Mesodermal cell (in vitro differentiated cells): ENCODE data around the gene ARFGAP3.

Experiments used
- H3K27ac ChIP-seq: 2 replicates; pipeline ENCODE4 v1.7.0; 2013; ENCODE audit warnings: mild to moderate bottlenecking, low read depth, low read length, moderate library complexity; ENCODE audit not compliant: severe bottlenecking
- H3K36me3 ChIP-seq: 2 replicates; pipeline ENCODE4 v1.7.1; 2013; ENCODE audit warnings: mild to moderate bottlenecking, low read length, moderate library complexity; ENCODE audit not compliant: control insufficient read depth, insufficient read depth
- H3K4me1 ChIP-seq: one replicate; pipeline ENCODE4 v1.7.1; 2013; ENCODE audit warnings: mild to moderate bottlenecking, low read length; ENCODE audit not compliant: insufficient read depth, control insufficient read depth, poor library complexity, severe bottlenecking
- H3K4me3 ChIP-seq: 2 replicates; pipeline ENCODE4 v1.7.0; 2013; ENCODE audit warnings: low read length, control low read depth, mild to moderate bottlenecking; ENCODE audit not compliant: insufficient read depth, poor library complexity, severe bottlenecking; ENCODE audit errors: extremely low read depth
- H3K9me3 ChIP-seq: 2 replicates; pipeline ENCODE4 v1.7.1; 2013; ENCODE audit warnings: mild to moderate bottlenecking, low read length, moderate library complexity; ENCODE audit not compliant: control insufficient read depth
- WGBS, 2 experiments: methylation state at CpG; one replicate each; pipeline ENCODE4 v1.1.5; 2013; ENCODE audit warnings: missing lambda C conversion rate in 2 of 2; ENCODE audit not compliant: insufficient coverage in 2 of 2; 5-methylcytosine and 5-hydroxymethylcytosine counted together

Gene ARFGAP3

DNA sequence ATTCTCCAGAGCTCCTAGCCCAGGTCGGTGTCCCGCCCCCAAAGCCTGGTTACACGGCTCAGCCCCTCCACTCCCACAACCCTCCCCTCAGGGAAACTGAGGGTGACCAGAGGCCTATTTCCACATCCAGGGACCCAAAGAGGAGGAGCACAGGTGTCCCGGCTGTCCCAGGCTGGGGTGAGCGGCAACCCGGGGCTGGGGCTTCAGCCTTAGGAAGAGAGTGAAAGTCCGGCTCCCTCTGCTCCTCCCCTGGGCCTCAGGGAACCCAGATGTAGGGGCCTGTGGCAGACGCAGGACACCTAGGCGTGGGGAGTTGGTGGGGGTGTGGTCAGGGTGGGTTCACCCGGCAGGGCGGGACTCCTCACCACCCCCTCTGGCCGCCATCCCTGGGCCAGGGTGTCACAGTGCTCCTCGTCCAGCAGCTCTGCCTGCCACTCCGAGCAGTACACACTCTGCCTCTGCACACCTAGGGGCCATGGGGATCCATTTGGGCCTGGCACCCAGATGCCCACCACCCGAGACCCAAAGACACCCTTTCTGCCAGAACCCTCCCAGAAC, 63.1 kb downstream of the ARFGAP3 start:
- 91 to 92% methylated on average over 8 to 9 of the region's 15 CpGs for WGBS, 2 experiments
- no peaks in the 10 kb centered on the region for H3K9me3 ChIP-seq
- H3K27ac ChIP-seq: no peak overlapping the region
- no peak overlapping the region for H3K4me3 ChIP-seq
- peaks cover 9% of the 10 kb centered on the region for H3K4me1 ChIP-seq
- peaks cover 17% of the 10 kb centered on the region for H3K36me3 ChIP-seq

GRCh38 chr22:42792909-42793847, 63.9 kb downstream of the ARFGAP3 start:
- peaks cover 15% of the 10 kb centered on the region for H3K36me3 ChIP-seq
- no peaks in the 10 kb centered on the region for H3K9me3 ChIP-seq
- H3K4me3 ChIP-seq: no peak overlapping the region
- no peak overlapping the region for H3K27ac ChIP-seq
- 92 to 94% methylated on average over 20 to 25 of the region's 25 CpGs for WGBS, 2 experiments
- peaks cover 9% of the 10 kb centered on the region for H3K4me1 ChIP-seq

DNA sequence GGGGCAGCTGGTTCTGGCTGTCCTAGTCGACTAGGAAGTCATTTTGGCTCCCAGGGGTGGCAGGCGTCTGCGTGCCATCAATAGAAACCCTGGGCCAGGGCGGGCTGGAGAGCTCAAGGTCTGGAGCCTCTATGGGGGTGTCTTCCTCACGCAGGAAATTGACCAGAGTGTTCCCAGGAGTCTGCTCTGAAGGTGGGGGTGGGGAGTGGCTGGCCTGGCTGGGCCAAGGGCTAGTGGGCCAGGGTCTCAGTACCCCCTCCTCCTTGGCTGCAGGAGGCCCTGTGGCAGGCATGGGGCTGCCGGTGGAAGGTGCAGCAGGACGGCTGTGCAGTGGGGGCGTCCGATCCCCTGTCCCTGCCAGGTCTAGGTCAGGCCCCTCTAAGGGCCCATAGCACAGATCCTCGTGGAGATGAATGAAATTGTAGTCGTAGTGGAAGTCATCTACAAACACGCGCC, 64.6 kb downstream of the ARFGAP3 start:
- WGBS, 2 experiments: 94% methylated on average over 9 to 13 of the region's 13 CpGs
- no peak overlapping the region for H3K4me3 ChIP-seq
- no peak overlapping the region for H3K27ac ChIP-seq

DNA sequence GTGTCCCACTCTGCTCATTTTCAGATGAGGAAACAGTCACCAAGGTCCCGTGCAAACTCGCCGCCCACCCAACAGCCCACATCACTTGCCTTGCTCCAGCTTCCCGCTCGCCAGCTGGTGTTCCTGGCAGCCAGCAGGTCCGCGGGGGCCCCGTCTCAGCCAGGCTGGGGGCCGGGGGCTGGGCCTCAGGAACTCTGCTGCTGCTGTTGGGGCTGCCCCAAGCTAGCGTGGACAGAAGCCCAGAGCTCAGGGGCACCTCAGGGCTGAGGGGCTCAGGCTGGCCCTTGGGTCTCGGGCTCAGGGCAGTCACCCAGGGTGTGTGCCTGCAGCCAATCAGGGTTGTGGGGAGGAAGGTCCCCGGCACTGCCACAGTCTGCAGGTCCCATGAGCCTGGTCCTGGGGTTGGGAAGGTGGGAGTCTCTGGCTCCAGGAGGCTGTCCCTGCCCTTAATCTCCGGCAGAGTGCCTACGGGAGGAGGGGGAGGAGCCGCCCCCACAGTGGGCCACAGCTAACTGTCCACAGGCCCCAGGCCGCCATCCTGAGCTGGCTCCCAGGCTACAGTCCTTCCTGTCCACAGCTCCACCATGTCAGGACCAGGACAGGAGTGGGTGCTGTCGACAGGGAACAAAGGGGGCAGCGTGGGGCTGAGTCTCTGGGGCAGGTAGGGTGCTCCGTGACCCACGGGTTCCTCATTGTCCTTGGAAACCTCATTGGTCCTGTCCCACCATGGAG, 65.2 kb downstream of the ARFGAP3 start:
- 91 to 94% methylated on average over 18 to 19 of the region's 20 CpGs for WGBS, 2 experiments
- Histone ChIP-seq H3K36me3 (peaks cover 5% of the 10 kb centered on the region), H3K9me3 (no peaks in the 10 kb centered on the region), H3K4me1 (peaks cover 3% of the 10 kb centered on the region), H3K27ac (no peak overlapping the region), H3K4me3 (no peak overlapping the region)

More for the DNA sequence above, 64.6 kb downstream of the ARFGAP3 start:
- peaks cover 9% of the 10 kb centered on the region for H3K36me3 ChIP-seq
- no peaks in the 10 kb centered on the region for H3K9me3 ChIP-seq
- H3K4me1 ChIP-seq: peaks cover 9% of the 10 kb centered on the region

DNA sequence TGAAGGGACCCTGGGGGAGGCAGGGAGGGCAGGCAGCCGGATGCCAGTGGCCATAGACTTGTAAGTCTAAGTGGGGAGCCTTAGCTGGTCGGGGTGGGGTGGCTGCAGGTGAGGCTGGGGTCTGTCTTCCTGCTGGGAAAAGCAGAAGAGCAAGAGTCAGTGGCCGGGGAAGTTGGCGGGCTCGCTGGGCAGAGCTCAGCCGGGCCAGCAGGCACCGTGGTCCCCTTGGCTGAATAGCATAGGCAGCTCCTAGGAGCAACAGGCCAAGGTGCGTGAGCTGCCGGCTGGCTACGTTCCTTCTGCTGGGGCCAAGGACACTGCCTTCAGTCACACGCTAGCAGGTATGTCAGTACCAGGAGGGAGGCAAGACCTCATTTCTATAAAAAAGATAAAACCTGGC, 68.6 kb downstream of the ARFGAP3 start:
- Histone ChIP-seq H3K9me3 (no peaks in the 10 kb centered on the region), H3K36me3 (no peaks in the 10 kb centered on the region), H3K27ac (no peak overlapping the region), H3K4me1 (peaks cover 3% of the 10 kb centered on the region), H3K4me3 (no peak overlapping the region)
- WGBS, 2 experiments: 89 to 91% methylated on average over 11 of the region's 11 CpGs

GRCh38 chr22:42788021-42788420, 69.1 kb downstream of the ARFGAP3 start:
- Histone ChIP-seq H3K9me3 (no peaks in the 10 kb centered on the region), H3K4me1 (peaks cover 3% of the 10 kb centered on the region), H3K27ac (no peak overlapping the region), H3K36me3 (no peaks in the 10 kb centered on the region), H3K4me3 (no peak overlapping the region)
- WGBS, 2 experiments: 96 to 100% methylated on average over 4 to 12 of the region's 12 CpGs

DNA sequence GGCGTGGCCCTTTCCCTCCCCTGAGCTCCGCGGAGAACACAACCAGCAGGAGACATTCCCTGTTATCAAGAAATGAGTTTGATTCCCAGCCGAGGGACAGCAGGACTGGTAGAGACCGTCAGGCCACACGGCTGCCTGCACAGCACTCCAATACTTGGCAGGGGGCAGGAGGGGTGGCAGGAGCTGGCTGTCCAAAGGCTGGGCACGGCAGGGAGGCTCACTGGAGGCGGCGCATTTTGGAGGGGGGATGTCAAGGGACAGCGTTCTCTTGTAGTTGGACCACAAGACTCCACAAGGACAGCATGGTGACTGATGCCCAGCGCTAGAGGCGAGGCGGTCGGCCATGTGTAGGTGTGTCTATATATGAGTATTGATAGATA, 69.7 kb downstream of the ARFGAP3 start:
- H3K27ac ChIP-seq: no peak overlapping the region
- WGBS, 2 experiments: 76 to 94% methylated on average over 8 to 13 of the region's 14 CpGs

DNA sequence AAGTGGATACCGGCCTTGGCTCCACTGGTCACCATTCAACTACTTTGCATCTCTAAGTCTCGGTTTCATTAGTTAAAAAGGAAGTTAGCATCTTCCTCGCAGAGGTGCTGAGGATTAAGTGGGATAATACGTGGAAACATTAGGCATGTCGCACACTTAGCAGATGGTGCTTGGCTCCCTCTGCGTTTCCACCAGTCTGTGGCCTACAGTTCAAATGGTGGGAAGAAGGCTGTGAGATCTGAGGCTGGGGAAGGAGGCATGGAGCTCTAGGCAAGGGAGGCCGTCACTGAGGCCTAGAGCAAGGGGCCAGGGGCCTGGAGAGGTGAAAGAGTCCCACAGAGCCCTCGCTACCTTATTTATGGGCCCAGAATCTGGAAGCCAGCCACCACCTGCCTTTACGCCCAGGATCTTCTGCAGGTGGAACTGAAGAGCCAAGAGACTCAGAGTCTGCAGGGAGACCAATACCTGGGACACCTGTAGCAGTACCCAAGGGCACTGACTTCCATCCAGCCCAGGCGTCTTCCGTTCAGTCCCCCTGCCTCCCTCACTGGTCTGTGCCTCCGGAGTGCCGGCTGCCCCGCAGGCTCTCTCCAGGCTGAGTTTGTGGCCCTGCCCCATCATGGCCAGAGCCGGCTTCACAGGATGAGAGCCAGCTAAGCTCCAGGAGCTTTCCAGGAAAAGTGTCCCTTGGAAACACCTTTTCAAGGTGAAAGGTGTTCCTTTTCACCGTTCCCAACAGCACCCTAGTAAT, 70.3 kb downstream of the ARFGAP3 start:
- 94% methylated on average over 13 to 15 of the region's 16 CpGs for WGBS, 2 experiments
- Histone ChIP-seq H3K27ac (no peak overlapping the region), H3K4me1 (no peaks in the 10 kb centered on the region), H3K36me3 (no peaks in the 10 kb centered on the region), H3K9me3 (no peaks in the 10 kb centered on the region), H3K4me3 (no peak overlapping the region)

More for the DNA sequence above, 69.7 kb downstream of the ARFGAP3 start:
- Histone ChIP-seq H3K36me3 (no peaks in the 10 kb centered on the region), H3K4me3 (no peak overlapping the region), H3K9me3 (no peaks in the 10 kb centered on the region), H3K4me1 (peaks cover under 1% of the 10 kb centered on the region)

DNA sequence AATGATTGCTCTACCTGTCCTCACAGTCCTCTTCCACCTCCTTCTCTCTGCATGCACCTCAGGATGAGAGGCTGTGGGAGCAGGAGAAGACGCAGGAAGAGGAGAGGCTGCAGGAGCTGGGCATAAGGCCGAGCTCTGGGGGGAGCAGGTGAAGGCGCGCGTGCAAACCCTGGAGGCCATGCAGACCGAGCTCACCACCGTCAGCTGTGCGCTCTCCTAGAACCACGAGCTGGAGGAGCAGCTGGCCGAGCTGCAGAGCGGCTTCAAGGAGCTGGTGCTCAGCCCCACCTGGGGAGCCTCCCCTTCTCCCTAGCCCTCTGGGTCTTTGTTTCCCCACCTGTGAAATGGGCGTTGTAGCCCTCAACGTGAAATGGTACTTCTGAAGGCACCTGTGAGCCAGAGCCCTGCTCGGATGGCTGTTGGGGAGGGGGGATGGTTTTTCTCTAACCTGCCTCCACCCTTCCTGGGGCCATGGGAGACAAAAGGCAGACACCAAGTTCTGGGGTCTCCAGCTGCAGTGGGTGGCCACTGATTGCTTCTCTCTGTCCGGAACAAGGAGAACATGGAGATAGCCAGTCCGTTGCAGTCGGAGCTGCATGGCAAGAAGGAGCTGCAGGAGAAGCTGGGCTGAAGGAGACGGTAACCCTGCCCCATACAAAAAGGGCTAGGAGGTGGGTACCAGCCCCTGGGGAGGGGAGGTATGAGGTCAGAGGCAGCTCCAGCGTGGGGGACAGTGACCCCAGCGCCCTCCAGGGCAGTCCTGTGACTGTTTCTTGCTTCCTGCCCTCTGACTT, 71.2 kb downstream of the ARFGAP3 start:
- Histone ChIP-seq H3K27ac (no peak overlapping the region), H3K4me1 (no peaks in the 10 kb centered on the region), H3K36me3 (no peaks in the 10 kb centered on the region), H3K4me3 (no peak overlapping the region), H3K9me3 (no peaks in the 10 kb centered on the region)
- 89 to 91% methylated on average over 17 to 18 of the region's 20 CpGs for WGBS, 2 experiments
